Measurements from ENCODE around the gene GUF1. TPM values are rescaled to one million over a fixed set of nuclear protein-coding genes. Genes with fewer than 3 reads are reported as not detected.

GUF1 gene
- total and polyA plus RNA-seq, 2 of the 13 experiments (the other 11 are each of a cell fraction or from before 2014, with no cell fraction given), result 10.3 to 24.6 TPM

DNA sequence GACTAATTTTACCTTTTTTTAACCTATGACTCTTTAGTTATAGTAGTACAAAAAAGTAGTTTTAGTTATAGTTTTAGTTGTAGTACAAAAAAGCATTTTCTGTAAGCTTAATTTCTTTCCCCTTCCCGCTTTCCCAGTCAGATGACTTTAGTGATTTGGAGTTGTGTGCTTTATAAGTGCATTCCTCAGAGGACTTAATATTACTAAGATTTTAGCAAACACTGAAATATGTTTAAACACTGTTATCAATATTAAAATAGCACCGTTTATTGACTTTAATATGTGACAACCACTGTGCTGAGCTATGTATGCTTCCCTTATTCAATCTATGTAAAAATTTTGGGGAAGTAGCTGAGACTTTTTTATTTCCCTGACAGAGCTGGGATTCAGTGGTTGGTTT, 22.8 kb downstream of the GUF1 start:
- WGBS (ENCODE audit: low lambda C conversion rate), result 89% methylated on average over 2 of the region's 2 CpGs

More for the DNA sequence above, 22.8 kb downstream of the GUF1 start:
- no peak for ATAC-seq
- in situ Hi-C loops (cut with HindIII; ENCODE audit: extremely low pct_ligation_motif_present, low pct_unique_long_range_greater_than_20kb), result no loop called here
- Histone ChIP-seq H3K27me3 (ENCODE audit: control insufficient read depth in 1 of 2, insufficient read depth in 2 of 2, low read length in 2 of 2) (no peaks in the 10 kb centered on the region), H3K27ac (ENCODE audit: extremely low read length, insufficient read depth, low read length) (no peak overlapping the region), H4K20me1 (ENCODE audit: insufficient read depth, low read length) (no peaks in the 10 kb centered on the region), H3K4me2 (ENCODE audit: low read depth, low read length) (no peak overlapping the region), H3K4me3 (replicated peaks in 1 of 3; ENCODE audit: insufficient read depth in 1 of 3, low read depth in 2 of 3, low read length in 3 of 3) (no peak overlapping the region), H3K36me3 (replicated peaks in 1 of 2; ENCODE audit: control insufficient read depth in 1 of 2, insufficient read depth in 2 of 2, low read length in 2 of 2) (peaks cover 6 to 53% of the 10 kb centered on the region in 2 experiments; a peak in 4 of 5 replicates), H3K4me1 (ENCODE audit: insufficient read depth, low read length) (no peaks in the 10 kb centered on the region), H2AFZ (ENCODE audit: low read length) (no peak overlapping the region), H3K9me3 (ENCODE audit: low read length) (no peaks in the 10 kb centered on the region), H3K9ac (ENCODE audit: insufficient read depth, low read depth, low read length) (no peak overlapping the region), H3K79me2 (ENCODE audit: insufficient read depth, low read length) (no peaks in the 10 kb centered on the region)
- FAIRE-seq, result no peak
- POLR2A ChIA-PET, result interaction anchor here (1.3 kb wide), 1 partner anchor 22 kb away, joined by 6 read pairs; the partner anchor contains the start of gene GUF1
- TF ChIP-seq ZNF343 (CRISPR knock-in tag; IDR thresholded peaks at IDR 0.05), result no peak
- TF ChIP-seq MIER3 (CRISPR knock-in tag; IDR thresholded peaks at IDR 0.05; ENCODE audit: borderline replicate concordance), result no peak
- TF ChIP-seq, protein P1, sequence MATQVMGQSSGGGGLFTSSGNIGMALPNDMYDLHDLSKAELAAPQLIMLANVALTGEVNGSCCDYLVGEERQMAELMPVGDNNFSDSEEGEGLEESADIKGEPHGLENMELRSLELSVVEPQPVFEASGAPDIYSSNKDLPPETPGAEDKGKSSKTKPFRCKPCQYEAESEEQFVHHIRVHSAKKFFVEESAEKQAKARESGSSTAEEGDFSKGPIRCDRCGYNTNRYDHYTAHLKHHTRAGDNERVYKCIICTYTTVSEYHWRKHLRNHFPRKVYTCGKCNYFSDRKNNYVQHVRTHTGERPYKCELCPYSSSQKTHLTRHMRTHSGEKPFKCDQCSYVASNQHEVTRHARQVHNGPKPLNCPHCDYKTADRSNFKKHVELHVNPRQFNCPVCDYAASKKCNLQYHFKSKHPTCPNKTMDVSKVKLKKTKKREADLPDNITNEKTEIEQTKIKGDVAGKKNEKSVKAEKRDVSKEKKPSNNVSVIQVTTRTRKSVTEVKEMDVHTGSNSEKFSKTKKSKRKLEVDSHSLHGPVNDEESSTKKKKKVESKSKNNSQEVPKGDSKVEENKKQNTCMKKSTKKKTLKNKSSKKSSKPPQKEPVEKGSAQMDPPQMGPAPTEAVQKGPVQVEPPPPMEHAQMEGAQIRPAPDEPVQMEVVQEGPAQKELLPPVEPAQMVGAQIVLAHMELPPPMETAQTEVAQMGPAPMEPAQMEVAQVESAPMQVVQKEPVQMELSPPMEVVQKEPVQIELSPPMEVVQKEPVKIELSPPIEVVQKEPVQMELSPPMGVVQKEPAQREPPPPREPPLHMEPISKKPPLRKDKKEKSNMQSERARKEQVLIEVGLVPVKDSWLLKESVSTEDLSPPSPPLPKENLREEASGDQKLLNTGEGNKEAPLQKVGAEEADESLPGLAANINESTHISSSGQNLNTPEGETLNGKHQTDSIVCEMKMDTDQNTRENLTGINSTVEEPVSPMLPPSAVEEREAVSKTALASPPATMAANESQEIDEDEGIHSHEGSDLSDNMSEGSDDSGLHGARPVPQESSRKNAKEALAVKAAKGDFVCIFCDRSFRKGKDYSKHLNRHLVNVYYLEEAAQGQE (IDR thresholded peaks at IDR 0.05; ENCODE audit: borderline replicate concordance in 1 of 2, low read depth in 1 of 2, low read length in 2 of 2), result no peak
- TF ChIP-seq, protein P2, sequence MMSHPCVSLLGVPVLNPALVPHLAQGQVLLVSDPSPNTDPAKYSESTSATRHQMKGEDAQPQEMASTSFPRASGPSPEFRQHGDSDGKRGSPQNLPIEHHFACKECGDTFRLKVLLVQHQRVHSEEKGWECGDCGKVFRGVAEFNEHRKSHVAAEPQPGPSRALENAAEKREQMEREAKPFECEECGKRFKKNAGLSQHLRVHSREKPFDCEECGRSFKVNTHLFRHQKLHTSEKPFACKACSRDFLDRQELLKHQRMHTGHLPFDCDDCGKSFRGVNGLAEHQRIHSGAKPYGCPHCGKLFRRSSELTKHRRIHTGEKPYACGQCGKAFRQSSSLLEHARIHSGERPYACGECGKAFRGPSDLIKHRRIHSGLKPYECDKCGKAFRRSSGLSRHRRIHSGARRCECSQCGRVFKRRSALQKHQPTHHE (CRISPR knock-in tag; IDR thresholded peaks at IDR 0.05; ENCODE audit: borderline replicate concordance), result no peak
- no peak for TF ChIP-seq ZNF577 (CRISPR knock-in tag; IDR thresholded peaks at IDR 0.05; ENCODE audit: borderline replicate concordance, low read depth)
- intact Hi-C loops (cut with micrococcal nuclease; ENCODE audit: unreplicated experiment), result no loop called here
- BruUV-seq (replicated peaks), result no TSS peak
- DNase-seq (ENCODE audit: low spot score), result no peak
- CTCF ChIA-PET (ENCODE audit: low intra/inter-chr PET ratio, low total read pairs), result no interaction called here

Data from HepG2 (cell line).